ENCODE measurements around the gene PTPRN2.

The PTPRN2 gene

GRCh38 chr7:157824011-157824818 lies 763.4 kb downstream of the PTPRN2 start:
- no peak overlapping the region for H3K4me3 ChIP-seq (ENCODE audit: low read depth, low read length)
- no peak for TF ChIP-seq CTCF (IDR thresholded peaks at IDR 0.05; ENCODE audit: borderline replicate concordance, insufficient read depth, low read depth, low read length)

GRCh38 chr7:157822688-157823031 lies 765.0 kb downstream of the PTPRN2 start:
- TF ChIP-seq CTCF (IDR thresholded peaks at IDR 0.05; ENCODE audit: borderline replicate concordance, insufficient read depth, low read depth, low read length), result no peak

DNA sequence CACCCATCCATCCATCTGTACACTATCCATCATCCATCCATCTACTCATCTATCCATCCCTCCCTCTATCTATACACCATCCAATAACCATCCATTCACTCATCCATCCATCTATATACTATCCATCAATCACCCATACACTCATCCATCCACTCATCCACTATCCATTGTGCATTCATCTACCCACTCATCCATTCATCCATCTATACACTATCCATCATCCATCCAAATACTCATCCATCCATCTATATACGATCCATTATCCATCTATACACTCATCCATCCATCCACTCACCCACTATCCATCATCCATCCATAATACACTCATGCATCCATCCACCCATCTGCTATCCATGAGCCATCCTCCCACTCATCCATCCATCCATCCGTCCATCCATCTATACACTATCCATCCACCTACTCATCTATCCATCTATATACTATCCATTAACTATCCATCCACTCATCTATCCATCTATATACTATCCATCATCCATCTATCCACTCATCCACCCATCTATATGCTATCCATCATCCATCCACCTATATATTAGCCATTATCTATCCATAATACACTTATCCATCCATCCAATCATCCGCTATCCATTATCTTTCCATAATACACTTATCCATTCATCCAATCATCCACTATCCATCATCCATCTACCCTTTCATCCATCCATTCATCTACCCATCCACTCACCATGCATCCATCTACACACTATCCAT lies 765.5 kb downstream of the PTPRN2 start:
- H3K4me3 ChIP-seq (ENCODE audit: low read depth, low read length), result no peak overlapping the region
- TF ChIP-seq CTCF (IDR thresholded peaks at IDR 0.05; ENCODE audit: borderline replicate concordance, insufficient read depth, low read depth, low read length), result no peak

More at GRCh38 chr7:157822688-157823031, 765.0 kb downstream of the PTPRN2 start:
- H3K4me3 ChIP-seq (ENCODE audit: low read depth, low read length), result no peak overlapping the region

DNA sequence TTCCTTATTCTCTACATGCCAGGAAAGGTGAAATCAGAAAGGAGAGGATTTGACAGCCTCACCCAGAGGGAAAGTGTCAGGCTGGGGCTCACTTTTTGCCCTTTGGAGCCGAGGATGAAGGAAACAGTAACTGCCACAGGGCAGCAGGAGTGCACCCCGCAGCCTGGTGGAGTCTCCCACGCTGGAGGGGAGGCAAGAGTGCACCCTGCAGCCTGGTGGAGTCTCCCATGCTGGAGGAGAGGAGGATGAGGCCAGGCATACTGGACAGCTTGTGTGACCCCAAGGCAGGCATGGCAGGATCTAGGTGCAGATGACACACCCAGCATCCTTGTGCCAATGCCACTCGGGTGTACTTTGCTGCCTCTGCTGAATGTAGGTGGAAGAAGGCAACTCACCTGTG lies 766.8 kb downstream of the PTPRN2 start:
- TF ChIP-seq CTCF (IDR thresholded peaks at IDR 0.05; ENCODE audit: borderline replicate concordance, insufficient read depth, low read depth, low read length), result no peak
- H3K4me3 ChIP-seq (ENCODE audit: low read depth, low read length), result no peak overlapping the region

DNA sequence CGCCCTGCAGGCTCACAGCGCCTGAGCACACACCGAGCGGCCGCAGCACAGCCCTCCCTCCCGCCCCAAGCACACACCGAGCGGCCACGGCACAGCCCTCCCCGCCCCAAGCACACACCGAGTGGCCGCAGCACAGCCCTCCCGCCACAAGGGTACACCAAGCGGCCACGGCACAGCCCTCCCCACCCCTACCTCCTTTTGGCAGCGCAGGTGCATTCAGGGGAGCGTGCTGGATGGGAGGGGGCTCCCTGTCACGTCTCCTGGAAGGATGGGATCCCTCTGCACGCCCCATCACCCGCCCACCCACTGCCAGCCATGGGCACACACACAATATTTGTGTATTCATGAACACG lies 768.2 kb downstream of the PTPRN2 start:
- TF ChIP-seq CTCF (IDR thresholded peaks at IDR 0.05; ENCODE audit: borderline replicate concordance, insufficient read depth, low read depth, low read length), result no peak
- H3K4me3 ChIP-seq (ENCODE audit: low read depth, low read length), result no peak overlapping the region

- H3K4me3 ChIP-seq (ENCODE audit: low read depth, low read length), result no peak overlapping the region
- TF ChIP-seq CTCF (IDR thresholded peaks at IDR 0.05; ENCODE audit: borderline replicate concordance, insufficient read depth, low read depth, low read length), result no peak
These were observed 768.7 kb downstream of the PTPRN2 start for GRCh38 chr7:157818701-157819454.
